A549 (cell line): Measurements from ENCODE around the gene SMTNL2.

Experiments used
- CBX2 ChIP-seq: fragments of 200-600 bp; sonication (generic); IDR thresholded peaks from 2 replicates; pipeline ENCODE4 v1.6.1; 2016; ENCODE audit warnings: low read depth, mild to moderate bottlenecking, borderline replicate concordance
- CEBPB ChIP-seq, 2 experiments: fragments of >200 bp in 1 of 2; sonication (Bioruptor Twin) in 1 of 2; formaldehyde crosslinking in 1 of 2; IDR thresholded peaks; 2 replicates each; pipeline ENCODE4 v1.6.1; 2012 to 2016
- EP300 ChIP-seq, 2 experiments: fragments of >200 bp; sonication (Bioruptor Twin); formaldehyde crosslinking; IDR thresholded peaks; 2 replicates in 1 of 2; 3 replicates in 1 of 2; pipeline ENCODE4 v1.6.1; 2016 to 2017
- MYC ChIP-seq: IDR thresholded peaks from 2 replicates; pipeline ENCODE4 v1.6.1; 2012; ENCODE audit warnings: mild to moderate bottlenecking, inconsistent platforms, low read length, improper control_type of control experiment, borderline replicate concordance
- NR3C1 ChIP-seq: fragments of >200 bp; sonication (Bioruptor Twin); formaldehyde crosslinking; IDR thresholded peaks from 3 replicates; pipeline ENCODE4 v1.6.1; 2017
- POLR2A ChIP-seq: IDR thresholded peaks from 2 replicates; pipeline ENCODE4 v1.6.1; 2012; ENCODE audit warnings: mild to moderate bottlenecking, low read length
- TF ChIP-seq, protein P1 (sequence below): fragments of >200 bp; sonication (Bioruptor Twin); formaldehyde crosslinking; IDR thresholded peaks from 2 replicates; pipeline ENCODE4 v1.6.1; 2016
- TF ChIP-seq, protein P2 (sequence below): fragments of >200 bp; sonication (Bioruptor Twin); formaldehyde crosslinking; IDR thresholded peaks from 3 replicates; pipeline ENCODE4 v1.5.1; 2016
- TF ChIP-seq, protein P3 (sequence below): fragments of 250-450 bp; sonication (Bioruptor Pico); IDR thresholded peaks from 2 replicates; pipeline ENCODE4 v1.5.0; 2021; ENCODE audit warnings: mild to moderate bottlenecking, moderate library complexity, borderline replicate concordance

DNA sequence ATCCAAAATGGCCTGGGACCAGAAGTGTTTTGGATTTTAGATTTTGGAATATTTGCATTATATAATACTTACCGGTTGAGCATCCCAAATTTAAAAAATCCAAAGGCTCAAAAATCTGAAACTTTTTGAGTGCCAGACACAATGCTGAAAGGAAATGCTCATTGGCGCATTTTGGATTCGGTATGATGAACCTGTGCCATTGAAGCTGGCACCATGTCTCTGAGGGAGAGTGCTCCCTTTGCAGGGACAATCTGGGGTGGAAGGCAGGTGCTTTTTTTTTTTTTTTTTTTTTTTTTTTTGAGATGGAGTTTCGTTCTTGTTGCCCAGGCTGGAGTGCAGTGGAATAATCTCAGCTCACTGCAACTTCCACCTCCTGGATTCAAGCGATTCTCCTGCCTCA is 17.7 kb downstream of the SMTNL2 start:
- TF ChIP-seq, protein P1, sequence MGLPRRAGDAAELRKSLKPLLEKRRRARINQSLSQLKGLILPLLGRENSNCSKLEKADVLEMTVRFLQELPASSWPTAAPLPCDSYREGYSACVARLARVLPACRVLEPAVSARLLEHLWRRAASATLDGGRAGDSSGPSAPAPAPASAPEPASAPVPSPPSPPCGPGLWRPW = no peak
- TF ChIP-seq POLR2A (no peak), NR3C1 (no peak), MYC (no peak), CEBPB (IDR thresholded peaks at IDR 0.05) (no peak), CBX2 (no peak), EP300 (IDR thresholded peaks at IDR 0.05) (no peak)
- TF ChIP-seq, protein P2, sequence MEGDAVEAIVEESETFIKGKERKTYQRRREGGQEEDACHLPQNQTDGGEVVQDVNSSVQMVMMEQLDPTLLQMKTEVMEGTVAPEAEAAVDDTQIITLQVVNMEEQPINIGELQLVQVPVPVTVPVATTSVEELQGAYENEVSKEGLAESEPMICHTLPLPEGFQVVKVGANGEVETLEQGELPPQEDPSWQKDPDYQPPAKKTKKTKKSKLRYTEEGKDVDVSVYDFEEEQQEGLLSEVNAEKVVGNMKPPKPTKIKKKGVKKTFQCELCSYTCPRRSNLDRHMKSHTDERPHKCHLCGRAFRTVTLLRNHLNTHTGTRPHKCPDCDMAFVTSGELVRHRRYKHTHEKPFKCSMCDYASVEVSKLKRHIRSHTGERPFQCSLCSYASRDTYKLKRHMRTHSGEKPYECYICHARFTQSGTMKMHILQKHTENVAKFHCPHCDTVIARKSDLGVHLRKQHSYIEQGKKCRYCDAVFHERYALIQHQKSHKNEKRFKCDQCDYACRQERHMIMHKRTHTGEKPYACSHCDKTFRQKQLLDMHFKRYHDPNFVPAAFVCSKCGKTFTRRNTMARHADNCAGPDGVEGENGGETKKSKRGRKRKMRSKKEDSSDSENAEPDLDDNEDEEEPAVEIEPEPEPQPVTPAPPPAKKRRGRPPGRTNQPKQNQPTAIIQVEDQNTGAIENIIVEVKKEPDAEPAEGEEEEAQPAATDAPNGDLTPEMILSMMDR = no peak
- TF ChIP-seq, protein P3, sequence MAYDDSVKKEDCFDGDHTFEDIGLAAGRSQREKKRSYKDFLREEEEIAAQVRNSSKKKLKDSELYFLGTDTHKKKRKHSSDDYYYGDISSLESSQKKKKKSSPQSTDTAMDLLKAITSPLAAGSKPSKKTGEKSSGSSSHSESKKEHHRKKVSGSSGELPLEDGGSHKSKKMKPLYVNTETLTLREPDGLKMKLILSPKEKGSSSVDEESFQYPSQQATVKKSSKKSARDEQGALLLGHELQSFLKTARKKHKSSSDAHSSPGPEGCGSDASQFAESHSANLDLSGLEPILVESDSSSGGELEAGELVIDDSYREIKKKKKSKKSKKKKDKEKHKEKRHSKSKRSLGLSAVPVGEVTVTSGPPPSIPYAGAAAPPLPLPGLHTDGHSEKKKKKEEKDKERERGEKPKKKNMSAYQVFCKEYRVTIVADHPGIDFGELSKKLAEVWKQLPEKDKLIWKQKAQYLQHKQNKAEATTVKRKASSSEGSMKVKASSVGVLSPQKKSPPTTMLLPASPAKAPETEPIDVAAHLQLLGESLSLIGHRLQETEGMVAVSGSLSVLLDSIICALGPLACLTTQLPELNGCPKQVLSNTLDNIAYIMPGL (CRISPR knock-in tag) = no peak
